GM12892 (cell line): ENCODE data around the gene SNX21.

Source experiments
- DNase-seq: peaks from one replicate; pipeline ENCODE4 v3.0.0; 2011; ENCODE audit not compliant: insufficient read length
- FAIRE-seq: peaks from 2 replicates; lab custom pipeline; 2011; peaks lifted over from hg19 to GRCh38; lab: Jason Lieb, UNC
- POLR2A ChIP-seq: IDR thresholded peaks from 2 replicates; pipeline ENCODE4 v1.6.1; 2011; ENCODE audit warnings: low read depth, low read length, control low read depth
- POLR2AphosphoS5 ChIP-seq: IDR thresholded peaks from 2 replicates; pipeline ENCODE4 v1.6.1; 2011; ENCODE audit warnings: low read depth, low read length, control low read depth
- TAF1 ChIP-seq: IDR thresholded peaks from 2 replicates; pipeline ENCODE4 v1.6.1; 2011; ENCODE audit warnings: low read depth, mild to moderate bottlenecking, control low read depth, low read length, borderline replicate concordance

SNX21 gene

GRCh38 chr20:45841407-45842129 lies 8.0 kb downstream of the SNX21 start:
- FAIRE-seq (no peak), DNase-seq (no peak)
- TF ChIP-seq POLR2A (no peak), TAF1 (no peak), POLR2AphosphoS5 (no peak)

- FAIRE-seq (peak; percentile 9), DNase-seq (peak; percentile 53)
- TF ChIP-seq TAF1 (no peak), POLR2A (peak; percentile 28; the same call in 1 of the 2 replicates)
These were observed 8.7 kb downstream of the SNX21 start for GRCh38 chr20:45842169-45842812.

- TF ChIP-seq POLR2AphosphoS5 (no peak), POLR2A (no peak), TAF1 (no peak)
- no peak for DNase-seq
- FAIRE-seq: no peak
These were observed 9.9 kb downstream of the SNX21 start for GRCh38 chr20:45843506-45843905.

- no peak for FAIRE-seq
- no peak for DNase-seq
- TF ChIP-seq TAF1 (no peak), POLR2AphosphoS5 (no peak), POLR2A (no peak)
These were observed 11.9 kb downstream of the SNX21 start for GRCh38 chr20:45845452-45845851.

- FAIRE-seq (no peak), DNase-seq (no peak)
- TF ChIP-seq POLR2A: no peak
These were observed 14.8 kb downstream of the SNX21 start for GRCh38 chr20:45848421-45848820.

GRCh38 chr20:45848969-45849582 lies 15.5 kb downstream of the SNX21 start:
- no peak for TF ChIP-seq POLR2A
- TF ChIP-seq TAF1: no peak
- TF ChIP-seq POLR2AphosphoS5: no peak
- no peak for FAIRE-seq
- DNase-seq: no peak

- DNase-seq (no peak), FAIRE-seq (no peak)
- TF ChIP-seq POLR2A (no peak), TAF1 (no peak), POLR2AphosphoS5 (no peak)
These were observed 16.6 kb downstream of the SNX21 start for GRCh38 chr20:45850238-45850637.

GRCh38 chr20:45850926-45851325 lies 17.3 kb downstream of the SNX21 start:
- FAIRE-seq (no peak), DNase-seq (no peak)
- no peak for TF ChIP-seq POLR2A

GRCh38 chr20:45851501-45851900 lies 17.9 kb downstream of the SNX21 start:
- no peak for FAIRE-seq
- TF ChIP-seq POLR2AphosphoS5 (no peak), TAF1 (no peak), POLR2A (no peak)
- no peak for DNase-seq

- DNase-seq (no peak), FAIRE-seq (no peak)
- TF ChIP-seq POLR2AphosphoS5 (no peak), TAF1 (no peak), POLR2A (no peak)
These were observed 18.7 kb downstream of the SNX21 start for GRCh38 chr20:45852326-45852725.

- DNase-seq (no peak), FAIRE-seq (no peak)
- TF ChIP-seq POLR2AphosphoS5: no peak
- TF ChIP-seq TAF1: no peak
- no peak for TF ChIP-seq POLR2A
These were observed 19.9 kb downstream of the SNX21 start for GRCh38 chr20:45853484-45853883.

- FAIRE-seq: peak; percentile 93
- TF ChIP-seq POLR2AphosphoS5: peak; percentile 88
- TF ChIP-seq TAF1: peak; percentile 97
- peak; percentile 89 for TF ChIP-seq POLR2A
- peak; percentile 99 for DNase-seq
These were observed 23.7 kb downstream of the SNX21 start, which contains the start of the genes ACOT8 and ZSWIM3 for GRCh38 chr20:45857114-45857881. TSS of gene ACOT8 (minus strand) at chr20:45857392. CDS start at chr20:45857315, 77 bp downstream. TSS of gene ZSWIM3 (plus strand) at chr20:45857614. CDS start at chr20:45857826, 212 bp downstream.

GRCh38 chr20:45857882-45858216 lies 24.2 kb downstream of the SNX21 start:
- TF ChIP-seq POLR2AphosphoS5 (no peak), POLR2A (no peak), TAF1 (no peak)
- no peak for FAIRE-seq
- peak; percentile 66 for DNase-seq
